Skeletal muscle cell (primary cell): ENCODE data around the gene DTNBP1.

Experiments
- DNase-seq: peaks from one replicate; pipeline ENCODE4 v3.0.0-alpha.2; 2010; ENCODE audit warnings: low read depth
- H3K4me3 ChIP-seq: 2 replicates; pipeline ENCODE4 v1.5.1; 2011; ENCODE audit warnings: low read depth, mild to moderate bottlenecking, control low read depth, low read length, moderate library complexity

Gene DTNBP1

DNA sequence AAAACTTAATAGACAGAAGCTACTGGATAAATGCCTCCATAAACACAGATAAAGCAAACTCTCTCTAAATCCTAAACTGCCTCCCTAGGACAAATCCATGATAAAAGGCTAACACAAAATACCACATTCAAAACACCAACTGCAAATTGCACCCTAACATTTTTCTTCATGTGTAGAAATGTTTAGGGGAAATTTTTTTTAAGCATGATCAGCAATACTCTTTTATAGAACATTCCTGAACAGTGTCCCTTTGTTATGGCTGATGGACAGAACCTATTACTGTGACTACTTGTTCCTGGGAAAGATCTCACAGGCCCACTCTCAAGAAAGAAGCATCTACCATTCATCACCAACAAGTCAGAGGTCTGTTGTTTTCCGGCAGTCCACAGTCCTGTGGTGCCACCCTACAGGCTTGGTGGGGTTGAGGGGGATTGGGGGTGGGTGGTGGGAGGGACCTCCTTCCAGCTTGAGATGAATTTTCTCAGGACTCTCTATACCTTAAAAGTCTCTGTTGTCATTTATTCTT is 64.5 kb downstream of the DTNBP1 start:
- no peak for DNase-seq

DNA sequence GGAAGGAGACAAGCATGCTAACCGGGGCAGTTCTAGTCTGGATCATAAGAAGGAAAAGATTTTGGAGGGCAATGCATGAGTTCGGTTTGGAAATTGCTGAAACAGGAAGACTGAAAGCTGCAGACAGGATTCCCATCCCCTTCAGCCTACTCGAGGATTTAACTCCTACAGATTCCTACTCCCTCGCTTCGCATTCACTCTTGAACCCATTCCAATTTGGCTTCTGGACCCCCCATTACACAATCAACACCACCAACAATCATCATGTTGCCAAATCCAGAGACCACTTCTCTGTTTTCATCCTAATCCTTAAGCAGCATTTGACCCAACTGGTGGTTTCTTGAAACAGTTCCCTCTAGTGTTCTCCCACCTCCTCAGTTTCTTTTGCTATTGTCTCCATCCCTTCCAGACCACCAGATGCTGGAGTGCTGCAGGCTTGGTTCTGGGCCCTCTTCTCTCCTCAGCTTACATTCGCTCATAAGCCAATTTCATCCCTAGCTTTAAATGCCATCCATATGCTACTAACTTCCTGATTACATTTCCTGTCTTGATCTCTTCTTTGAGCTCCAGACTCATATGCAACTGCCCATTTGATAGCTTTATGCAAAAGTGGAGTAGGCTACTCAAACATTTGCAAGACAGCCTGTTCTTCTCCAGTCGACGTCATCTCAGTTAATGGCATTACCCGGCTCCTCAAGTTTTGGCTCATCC is 66.5 kb downstream of the DTNBP1 start:
- no peak overlapping the region for H3K4me3 ChIP-seq
- no peak for DNase-seq

More for the DNA sequence above, 64.5 kb downstream of the DTNBP1 start:
- no peak overlapping the region for H3K4me3 ChIP-seq

DNA sequence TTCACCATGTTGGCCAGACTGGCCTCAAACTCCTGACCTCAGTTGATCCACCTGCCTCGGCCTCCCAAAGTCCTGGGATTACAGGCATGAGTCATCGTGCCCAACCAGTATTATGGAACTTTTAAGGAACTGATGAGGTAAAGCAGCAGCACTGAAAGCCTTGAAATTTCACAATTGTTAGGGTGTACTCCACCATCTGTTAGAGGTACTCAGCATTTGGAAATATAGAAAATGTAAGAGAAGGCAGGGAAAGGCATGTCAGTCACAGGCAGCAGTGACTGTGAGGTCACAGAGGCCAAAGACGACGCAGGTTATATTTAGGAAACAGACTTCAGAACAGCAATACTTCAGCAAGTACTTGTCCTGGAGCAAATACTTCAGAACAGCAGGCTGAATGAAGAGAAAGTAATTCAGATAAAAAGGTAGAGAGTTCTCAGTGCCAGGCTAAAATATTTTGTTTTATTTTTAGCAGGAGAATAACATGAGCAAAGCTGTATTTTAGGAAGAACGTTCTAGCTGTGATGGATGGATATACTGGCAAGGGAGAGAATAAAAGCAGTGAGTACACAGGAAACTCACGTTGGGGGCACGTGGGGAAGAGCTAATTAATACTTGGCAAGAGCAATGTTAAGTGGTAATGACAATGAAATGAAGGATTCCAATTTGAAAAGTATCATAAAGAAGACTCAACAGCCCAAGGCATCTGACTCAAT is 67.2 kb downstream of the DTNBP1 start:
- peak; percentile 37 for DNase-seq
- H3K4me3 ChIP-seq, result no peak overlapping the region

DNA sequence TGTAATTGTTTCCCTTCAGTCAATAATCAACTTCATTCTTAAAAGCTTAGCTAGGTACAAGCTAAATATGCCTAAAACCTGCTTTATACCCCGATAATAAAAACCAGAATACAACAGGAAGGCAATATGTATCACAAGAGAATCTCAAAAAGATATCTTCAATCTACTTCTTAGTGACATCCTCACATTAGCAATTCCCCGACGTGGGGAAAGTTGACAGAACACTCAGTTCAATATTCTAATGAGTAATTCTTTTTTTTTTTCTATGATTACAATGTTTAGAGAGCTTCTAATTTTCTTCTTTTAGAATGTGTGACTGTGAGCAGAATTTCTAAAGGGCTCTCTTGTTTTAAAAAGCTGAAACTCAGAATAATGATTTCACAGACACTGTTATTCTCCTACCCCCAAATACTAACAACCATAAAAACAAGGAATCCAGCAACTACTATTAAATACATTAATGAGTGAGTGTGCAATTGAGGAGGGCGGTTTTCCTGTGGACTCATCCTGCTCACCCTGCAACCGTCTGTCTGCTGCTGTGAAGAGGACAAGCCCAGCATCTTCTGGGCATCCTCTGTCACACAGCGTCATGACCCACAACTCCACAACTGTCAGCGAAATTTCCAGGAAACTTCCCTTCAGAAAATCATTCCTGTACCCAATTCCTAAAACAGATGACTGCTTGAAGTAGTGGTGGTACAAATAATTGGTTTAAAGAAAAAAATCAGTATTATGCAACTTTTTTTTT is 68.1 kb downstream of the DTNBP1 start:
- no peak overlapping the region for H3K4me3 ChIP-seq
- no peak for DNase-seq

DNA sequence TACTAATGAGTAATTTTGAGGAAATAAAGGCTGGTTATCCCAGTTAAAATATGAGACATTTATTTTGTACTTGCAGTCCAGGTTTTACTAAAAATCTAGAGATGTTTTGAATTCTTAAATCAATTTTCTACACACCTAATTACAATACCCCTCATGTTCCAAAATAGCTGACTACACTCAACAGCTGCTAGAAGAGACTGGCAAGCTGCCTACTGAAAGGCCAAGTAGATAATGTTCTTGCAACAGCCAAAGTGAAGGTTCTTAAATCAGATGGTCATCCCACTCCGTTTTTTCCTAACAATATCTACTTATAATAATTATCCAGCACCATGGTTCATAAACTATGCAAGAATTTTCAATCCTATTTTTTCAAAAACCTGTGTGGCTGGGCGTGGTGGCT is 69.0 kb downstream of the DTNBP1 start:
- no peak for DNase-seq
- H3K4me3 ChIP-seq, result no peak overlapping the region

DNA sequence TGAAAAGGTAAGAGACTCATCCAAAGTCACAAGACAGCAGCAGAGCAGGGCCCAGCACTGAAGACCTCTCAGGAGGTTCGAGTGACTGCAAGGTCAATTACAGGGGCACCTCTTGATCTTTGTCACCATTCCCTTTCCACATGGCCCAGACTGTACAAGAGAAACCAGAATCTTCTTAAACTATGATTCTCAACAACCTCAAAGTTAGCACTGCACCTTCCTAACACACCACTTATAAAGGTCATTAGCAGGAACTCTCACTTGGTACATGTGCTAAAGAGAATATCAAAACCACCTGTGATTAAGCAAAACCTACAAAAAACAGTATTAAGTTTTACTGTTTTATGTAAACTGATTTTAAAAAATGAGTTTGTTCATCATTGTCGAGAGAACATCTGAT is 70.2 kb downstream of the DTNBP1 start:
- no peak for DNase-seq
- H3K4me3 ChIP-seq, result no peak overlapping the region

DNA sequence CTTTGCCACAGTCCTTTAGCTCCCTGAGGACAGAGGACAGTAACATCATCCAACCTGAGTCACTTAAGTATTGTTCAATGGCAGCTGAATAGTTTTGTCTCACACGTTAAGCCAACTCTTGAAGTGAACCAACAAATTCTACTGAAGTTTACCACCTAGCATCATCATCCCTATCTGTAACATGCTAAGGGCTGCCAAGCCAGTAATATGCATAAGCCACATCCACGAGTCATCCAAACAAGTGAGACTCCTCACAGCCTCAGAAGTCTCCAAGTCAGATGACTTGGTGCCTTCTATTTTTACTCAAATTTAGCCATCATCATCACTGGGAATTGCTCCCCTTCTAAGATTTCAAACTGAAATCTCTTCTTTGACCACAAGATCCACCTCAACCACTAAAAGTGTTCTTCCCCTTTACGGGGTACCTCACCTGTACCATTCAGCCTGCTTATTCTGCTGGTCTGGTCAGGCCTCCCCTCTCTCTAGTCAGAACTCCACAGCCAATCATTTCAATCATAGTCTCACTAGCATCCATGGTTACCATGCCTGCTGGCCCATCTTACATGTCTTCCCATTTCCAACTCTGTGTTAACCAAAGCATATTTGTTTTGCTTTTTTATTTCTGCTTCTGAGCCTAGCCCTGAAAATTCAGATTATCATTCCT is 73.7 kb downstream of the DTNBP1 start:
- no peak overlapping the region for H3K4me3 ChIP-seq
- peak; percentile 52 for DNase-seq

DNA sequence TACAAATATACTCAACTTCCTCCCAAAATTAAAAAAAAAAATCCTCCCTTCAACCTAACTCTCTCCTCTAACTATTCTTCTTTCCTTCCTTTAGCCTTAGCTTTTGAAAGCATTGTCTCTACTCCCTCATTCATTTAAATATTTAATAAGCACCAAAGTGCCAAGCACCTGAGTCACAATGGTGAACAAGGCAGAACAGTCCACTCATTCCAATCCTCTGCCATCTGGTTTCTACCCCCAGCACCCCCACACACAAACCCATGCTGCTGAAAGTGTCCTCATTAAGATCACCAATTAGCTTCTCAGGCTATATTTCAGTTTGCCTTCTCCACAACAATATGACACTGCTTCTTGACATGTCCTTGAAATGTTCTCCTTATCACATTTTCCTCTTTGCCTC is 76.3 kb downstream of the DTNBP1 start:
- no peak for DNase-seq
- no peak overlapping the region for H3K4me3 ChIP-seq

DNA sequence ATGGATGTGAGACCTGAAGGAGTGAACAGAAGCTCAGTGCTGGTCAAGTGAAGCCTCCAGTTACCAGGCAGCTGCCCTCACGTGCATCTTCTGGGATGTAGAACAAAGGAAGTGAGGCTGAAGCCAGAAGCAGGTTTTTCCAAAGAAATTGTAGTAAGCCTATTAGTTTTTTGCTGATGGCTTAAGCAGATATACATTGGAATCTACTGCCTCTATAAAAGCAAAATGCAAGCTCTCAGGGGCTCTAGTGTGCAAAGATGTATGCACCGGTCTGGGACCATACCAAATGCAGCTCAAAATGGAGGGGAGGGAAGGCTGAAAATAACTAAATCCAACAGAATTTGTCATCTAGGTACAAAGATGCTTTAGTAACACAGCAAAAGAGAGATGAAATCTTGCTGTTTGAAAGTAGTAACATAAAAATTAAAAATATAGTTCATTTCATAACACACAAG is 77.0 kb downstream of the DTNBP1 start:
- DNase-seq, result no peak
- no peak overlapping the region for H3K4me3 ChIP-seq

DNA sequence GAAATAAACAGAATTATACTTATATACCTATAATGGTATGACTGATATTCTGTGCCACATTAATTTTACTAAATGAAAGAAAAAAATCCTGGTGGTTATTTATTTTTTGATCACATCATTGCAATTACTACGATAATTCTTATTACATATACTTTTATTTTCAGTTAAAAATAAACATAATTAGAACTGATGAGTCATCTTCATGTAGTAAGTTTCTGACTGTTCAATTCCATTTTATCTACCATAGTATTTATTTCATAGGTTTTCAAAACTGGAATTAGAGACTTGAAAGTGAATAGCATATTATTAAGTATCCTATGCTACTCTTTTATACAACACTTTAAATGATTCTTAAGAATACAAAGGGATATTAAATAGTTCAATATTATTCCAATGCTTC is 80.3 kb downstream of the DTNBP1 start:
- H3K4me3 ChIP-seq, result no peak overlapping the region
- DNase-seq, result no peak

DNA sequence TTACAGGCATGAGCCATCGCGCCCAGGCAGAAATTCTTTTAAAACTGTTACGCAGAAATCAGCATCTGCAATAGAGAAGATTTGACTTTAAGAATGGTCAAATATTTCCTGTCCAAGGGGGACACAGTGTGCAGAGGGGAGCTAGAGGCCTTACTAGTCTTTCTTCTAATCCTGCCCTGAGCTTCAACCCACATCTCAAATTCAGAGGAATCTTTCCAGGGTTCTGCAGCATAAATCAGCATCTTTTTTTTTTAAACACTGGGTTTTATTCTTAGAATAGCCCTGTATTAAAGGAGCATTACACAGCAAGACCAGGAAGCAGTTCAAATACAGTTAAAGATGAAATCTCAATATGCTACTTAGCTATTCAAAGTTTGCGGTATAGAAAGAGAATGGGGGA is 81.1 kb downstream of the DTNBP1 start:
- H3K4me3 ChIP-seq, result no peak overlapping the region
- DNase-seq, result no peak

DNA sequence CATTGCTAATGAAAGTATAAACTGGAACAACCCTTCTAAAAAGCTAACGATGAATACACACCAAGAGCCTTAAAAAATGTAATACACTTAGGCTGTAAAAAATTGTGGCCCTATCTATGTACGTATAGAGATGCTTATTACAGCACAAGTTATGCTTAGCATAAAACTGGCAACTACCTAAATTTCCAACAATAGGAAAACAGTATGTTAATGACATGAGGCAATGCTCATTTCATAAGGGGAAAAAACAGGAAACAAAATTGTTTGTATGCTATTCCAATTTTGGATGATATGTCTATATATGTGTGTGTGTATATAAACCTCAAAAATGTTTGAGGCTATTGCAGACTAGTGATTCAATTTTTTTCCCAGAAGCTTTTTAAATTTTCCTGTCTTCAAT is 82.5 kb downstream of the DTNBP1 start:
- no peak overlapping the region for H3K4me3 ChIP-seq
- no peak for DNase-seq

DNA sequence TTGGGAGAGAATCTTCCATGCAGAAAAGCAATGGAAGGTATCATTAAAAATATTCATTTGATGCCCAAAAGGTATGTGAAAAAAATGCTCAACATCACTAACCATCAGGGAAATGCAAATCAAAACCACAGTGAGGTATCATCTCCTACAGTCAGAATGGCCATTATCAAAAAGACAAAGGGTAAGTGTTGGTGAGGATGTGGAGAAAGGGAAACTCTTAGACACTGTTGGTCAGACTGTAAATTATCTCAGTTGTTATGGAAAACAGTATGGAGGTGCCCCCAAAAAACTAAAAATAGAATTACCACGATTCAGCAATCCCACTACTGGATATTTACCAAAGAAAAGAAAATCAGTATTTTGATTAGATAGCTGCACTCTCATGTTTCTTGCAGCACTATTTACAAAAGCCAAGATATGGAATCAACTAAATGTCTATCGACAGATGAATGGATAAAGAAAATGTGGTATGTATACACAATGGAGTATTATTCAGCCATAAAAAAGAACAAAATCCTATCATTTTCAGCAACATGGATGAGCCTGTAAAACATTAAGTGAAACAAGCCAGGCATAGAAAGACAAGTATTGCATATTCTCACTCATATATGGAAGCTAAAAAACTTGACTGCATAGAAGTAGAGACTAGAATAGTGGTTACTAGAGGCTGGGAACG is 84.0 kb downstream of the DTNBP1 start:
- no peak overlapping the region for H3K4me3 ChIP-seq
- no peak for DNase-seq

DNA sequence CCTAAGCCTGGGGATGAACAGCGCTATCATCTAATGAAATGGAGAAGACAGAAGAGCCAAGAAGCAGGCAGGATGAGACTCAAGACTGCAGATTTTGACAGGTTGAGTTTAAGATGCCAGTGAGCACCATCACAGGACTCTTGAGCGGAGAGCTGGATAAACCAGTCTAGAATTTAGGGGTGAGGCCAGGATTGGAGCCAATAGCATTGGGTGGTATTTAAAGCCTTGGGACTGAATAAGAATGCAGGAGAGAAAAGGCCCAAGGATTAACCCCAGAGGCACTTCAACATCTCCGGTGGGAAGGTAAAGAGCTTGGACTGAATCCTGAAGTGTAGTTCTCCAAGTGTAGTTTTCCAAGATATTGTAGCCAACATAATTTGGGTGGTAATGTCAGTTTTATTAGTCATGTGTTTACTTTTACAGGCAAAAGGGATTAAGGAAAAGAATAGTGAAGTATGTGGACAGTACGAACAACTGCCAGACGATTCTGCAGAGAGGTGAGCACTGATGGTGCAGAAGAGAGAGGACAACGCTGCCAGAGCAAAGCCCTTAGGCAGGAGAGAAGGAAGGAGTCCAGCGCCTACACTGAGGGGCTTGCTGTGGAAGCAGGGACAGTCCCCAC is 85.2 kb downstream of the DTNBP1 start:
- no peak for DNase-seq
- no peak overlapping the region for H3K4me3 ChIP-seq

DNA sequence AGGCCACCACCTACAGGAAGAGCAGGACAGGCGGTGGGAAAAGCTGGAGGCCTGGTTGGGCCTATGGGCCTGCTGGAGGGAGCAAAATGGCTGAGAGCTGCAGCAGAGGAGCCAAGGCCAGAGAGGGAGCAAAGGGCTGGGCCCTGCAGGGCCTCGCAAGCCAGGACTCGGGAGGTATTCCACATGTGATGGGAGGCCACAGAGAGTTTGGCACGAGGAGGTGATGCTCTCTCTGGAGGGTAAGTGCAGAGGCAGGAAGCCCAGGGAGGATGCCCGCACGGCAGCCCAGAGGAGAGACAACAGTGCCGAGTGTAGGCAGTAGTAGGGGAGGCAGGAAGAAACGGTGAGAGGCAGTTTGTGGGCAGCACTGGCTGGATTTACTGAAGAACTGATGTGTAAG is 85.7 kb downstream of the DTNBP1 start:
- no peak for DNase-seq
- no peak overlapping the region for H3K4me3 ChIP-seq

DNA sequence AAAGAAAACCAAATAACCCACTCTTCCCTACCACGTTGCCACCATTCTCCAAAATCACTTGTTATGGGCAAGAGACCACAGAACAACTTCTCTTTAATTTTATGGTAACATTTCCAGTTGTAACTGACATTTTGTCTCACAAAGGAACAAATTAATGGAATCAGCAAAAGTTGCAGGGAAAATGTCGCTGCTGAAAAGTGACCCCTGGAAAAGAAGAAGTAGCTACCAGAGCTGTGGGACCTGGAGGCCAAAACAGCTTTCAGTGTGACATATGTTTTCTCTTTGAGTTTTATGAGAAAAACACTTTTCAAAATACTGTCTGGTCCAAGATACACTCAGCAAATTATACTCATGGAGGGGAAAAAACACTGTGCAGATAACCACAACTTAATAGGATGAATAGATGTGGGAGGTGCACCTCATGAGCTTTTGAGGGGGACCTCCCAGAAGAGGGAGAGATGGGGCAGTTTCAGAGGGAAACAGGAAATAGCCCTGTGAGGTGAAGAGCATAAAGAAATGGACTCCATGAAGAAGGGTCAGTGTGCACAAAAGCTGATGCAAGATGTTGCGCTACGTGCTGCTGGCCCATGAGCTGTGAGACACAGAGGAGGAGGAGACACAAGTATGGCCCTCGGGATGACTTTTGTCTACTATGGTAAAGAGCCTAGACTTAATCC is 87.3 kb downstream of the DTNBP1 start:
- H3K4me3 ChIP-seq, result no peak overlapping the region
- DNase-seq, result no peak

DNA sequence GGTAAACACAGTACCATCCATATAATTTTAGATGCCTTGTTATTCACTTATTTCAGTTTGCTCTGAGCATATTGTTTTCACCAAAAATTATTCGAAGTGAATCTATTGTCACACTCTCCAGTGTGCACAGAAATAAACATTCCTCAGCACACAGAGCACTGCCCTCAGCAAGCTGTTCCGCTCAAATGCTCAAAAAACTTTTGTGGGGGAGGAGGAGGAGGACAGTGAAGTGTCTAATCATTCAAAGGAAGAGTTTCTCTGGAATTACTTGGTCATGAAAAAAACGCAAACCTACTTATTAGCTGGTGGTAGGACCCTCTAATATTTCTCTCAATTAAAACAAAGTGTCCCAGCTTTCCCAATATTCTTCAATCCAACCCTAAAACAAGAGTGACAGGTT is 88.3 kb downstream of the DTNBP1 start:
- H3K4me3 ChIP-seq, result no peak overlapping the region
- DNase-seq, result no peak

DNA sequence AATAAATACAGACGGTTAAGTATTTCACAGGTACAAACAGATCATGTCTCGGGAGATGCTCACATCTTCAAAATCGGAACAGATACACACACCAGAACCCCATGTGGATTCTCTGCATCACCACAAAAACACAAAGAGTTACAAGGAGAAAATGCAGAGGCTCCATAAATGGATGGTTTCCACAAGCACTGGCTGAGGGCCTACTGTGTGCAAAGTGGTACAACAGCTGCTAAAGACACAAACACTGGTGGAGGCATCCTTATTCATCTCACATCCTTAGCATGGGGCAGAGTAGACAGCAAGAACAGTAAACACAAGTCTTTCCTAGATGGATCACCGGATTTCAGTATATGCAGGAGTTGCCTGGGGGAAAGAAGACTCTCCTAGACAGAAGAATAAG is 88.8 kb downstream of the DTNBP1 start:
- no peak for DNase-seq

More for the DNA sequence above, 88.8 kb downstream of the DTNBP1 start:
- H3K4me3 ChIP-seq, result no peak overlapping the region
